Heart left ventricle (tissue), 16 donors: ENCODE measurements around the gene ANKEF1. TPM values are rescaled to one million over a fixed set of nuclear protein-coding genes. Genes with fewer than 3 reads are reported as not detected.
A peak's percentile ranks its signal among the peaks of the same experiment; 100 is the strongest.

ENCODE experiments used
- ATAC-seq, 4 donors: fragments of 200-7000 bp; cut with Tn5 transposase; one replicate each; pipeline ENCODE4 v1.9.1; 2020 to 2022; ENCODE audit warnings: moderate library complexity in 4 of 4, mild to moderate bottlenecking in 3 of 4, moderate number of reproducible peaks in 1 of 4
- DNase-seq, 5 donors: peaks; one replicate each; pipeline ENCODE4 v3.0.0-alpha.2; 2020
- H3K27ac ChIP-seq, 12 donors: fragments of 200-600 bp; sonication (generic) in 4 of 12; one replicate each; pipeline versions ENCODE4 v1.5.0 to v1.8.0; 2016 to 2022; ENCODE audit warnings: mild to moderate bottlenecking in 2 of 12
- H3K27me3 ChIP-seq, 9 donors: fragments of 200-600 bp; sonication (generic) in 2 of 9; one replicate each; pipeline versions ENCODE4 v1.5.1 to v1.8.0; 2016 to 2022; ENCODE audit warnings: mild to moderate bottlenecking in 3 of 9
- H3K36me3 ChIP-seq, 9 donors: fragments of 200-600 bp; sonication (generic) in 2 of 9; one replicate each; pipeline versions ENCODE4 v1.5.0 to v1.8.0; 2018 to 2022; ENCODE audit warnings: mild to moderate bottlenecking in 2 of 9
- H3K4me1 ChIP-seq, 12 donors: fragments of 200-600 bp; sonication (generic) in 4 of 12; one replicate each; pipeline versions ENCODE4 v1.5.0 to v1.8.0; 2016 to 2022; ENCODE audit warnings: mild to moderate bottlenecking in 3 of 12
- H3K4me3 ChIP-seq, 12 donors: fragments of 200-600 bp; sonication (generic) in 4 of 12; one replicate each; pipeline versions ENCODE4 v1.5.0 to v1.8.0; 2017 to 2022; ENCODE audit warnings: mild to moderate bottlenecking in 9 of 12, moderate library complexity in 4 of 12
- H3K9me3 ChIP-seq, 12 donors: fragments of 200-600 bp; sonication (generic) in 4 of 12; one replicate each; pipeline versions ENCODE4 v1.5.0 to v1.8.0; 2016 to 2022; ENCODE audit warnings: mild to moderate bottlenecking in 1 of 12
- POLR2A ChIP-seq, 2 donors: fragments of 450-650 bp; IDR thresholded peaks; one replicate each; pipeline ENCODE4 v1.6.1; 2017; ENCODE audit warnings: antibody characterized with exemption in 2 of 2, mild to moderate bottlenecking in 2 of 2, moderate library complexity in 2 of 2
- WGBS, 4 donors: extraction: QIAGEN DNeasy Blood & Tissue Kit in 2 of 4; methylation state at CpG; one replicate each; pipeline versions ENCODE4 v1.1.5 to v1.1.7; 2013 to 2018; 5-methylcytosine and 5-hydroxymethylcytosine counted together
- intact Hi-C, 10 donors: fragments of 100-400 bp; cut with DNase I; formaldehyde crosslinking; loops; one replicate each; pipeline versions ENCODE4 v1.11.1 to v1.14.2; 2022
- polyA plus RNA-seq, 2 donors: library from polyadenylated mRNA; stranded (reverse); fragments of 200-250 nt; gene quantifications; one replicate each; pipeline ENCODE4 v1.2.3, GENCODE V29; 2013
- total RNA-seq, 9 donors: library from RNA; depleted of rRNA in 2 of 9; stranded (reverse); fragments of >200 nt in 2 of 9; fragmentation: NEBNext Ultra II Directional in 3 of 9; extraction: Animal tissue kit (Norgen Biotek cat#: 25700) in 3 of 9; gene quantifications; one replicate each; pipeline versions ENCODE4 v1.1.0 to v1.2.4, GENCODE V29; 2016 to 2023
- TF ChIP-seq, protein P1 (sequence below), 12 donors: fragments of 200-600 bp; sonication (generic) in 4 of 12; IDR thresholded peaks; one replicate each; pipeline versions ENCODE4 v1.5.0 to v1.8.0; 2018 to 2022; ENCODE audit warnings: antibody characterized with exemption in 12 of 12, mild to moderate bottlenecking in 5 of 12
- donor health status: ischemic (EF 13 %, LVEDD 7.1; RV severe dilation, severe dysfunction).
- donor health status: healthy with polysubstance abuse.
- donor health status: DM: no; HTN: yes; CAD: no.
- donor health status: DM: no; HTN: no; CAD: no.
- donor health status: ischemic (EF 25% LVEDD 6.9; RV normal size, moderate dysfunction).
- donor health status: ischemic (EF 25% LVEDD 5.7; RV mildly dilated, moderate dysfunction).
- donor health status: healthy.
- donor health status: DM: yes; HTN: yes; CAD: no.
- donor health status: ischemic (EF 35%, LVEDD 5.7; RV mildly dilated, moderate dysfunction).
- donor health status: nonischemic (EF 11% LVEDD 7.7; RV severe dilation, severe dysfunction).
- donor health status: DM: yes; HTN: yes; CAD: no.
- donor health status: PGD.
- donor health status: ischemic (EF 29% LVEDD 5.4; RV normal size, mild dysfunction).
- donor health status: nonischemic (EF 23%, LVEDD 6.1; RV moderate dilation, normal function).

The ANKEF1 gene
- total and polyA plus RNA-seq, 11 donors, result 0.27 to 3.1 (median 1.4) TPM

DNA sequence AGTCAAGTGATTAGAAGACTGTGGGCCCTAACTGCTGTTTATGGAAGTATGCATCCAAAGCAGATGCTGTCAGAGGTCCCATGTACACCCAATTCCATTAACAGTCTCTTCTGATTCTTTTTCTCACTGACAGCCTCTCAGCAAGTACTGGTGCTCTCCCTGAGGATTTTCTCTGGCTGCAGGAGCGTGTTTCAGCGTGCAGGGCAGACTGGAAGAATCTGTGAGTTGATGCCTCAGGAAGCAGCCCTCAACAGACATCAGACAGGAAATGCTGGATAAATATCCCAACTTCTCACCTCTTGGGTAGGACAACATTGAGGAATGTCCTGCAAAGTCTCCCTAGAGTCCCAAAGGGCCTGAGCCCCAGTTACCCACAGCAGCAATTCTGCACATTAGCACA is 40.8 kb downstream of the ANKEF1 start:
- Histone ChIP-seq H3K27me3 (peaks cover 0 to 6% (median 0%) of the 10 kb centered on the region in 9 donors), H3K27ac (peak overlapping the region in 3 of 12 donors; percentile 27 to 73 (median 60)), H3K9me3 (no peaks in the 10 kb centered on the region), H3K4me1 (peaks cover 0 to 22% (median 3%) of the 10 kb centered on the region in 12 donors), H3K4me3 (no peak overlapping the region), H3K36me3 (no peaks in the 10 kb centered on the region)
- no peak for TF ChIP-seq POLR2A (IDR thresholded peaks at IDR 0.05)
- TF ChIP-seq, protein P1, sequence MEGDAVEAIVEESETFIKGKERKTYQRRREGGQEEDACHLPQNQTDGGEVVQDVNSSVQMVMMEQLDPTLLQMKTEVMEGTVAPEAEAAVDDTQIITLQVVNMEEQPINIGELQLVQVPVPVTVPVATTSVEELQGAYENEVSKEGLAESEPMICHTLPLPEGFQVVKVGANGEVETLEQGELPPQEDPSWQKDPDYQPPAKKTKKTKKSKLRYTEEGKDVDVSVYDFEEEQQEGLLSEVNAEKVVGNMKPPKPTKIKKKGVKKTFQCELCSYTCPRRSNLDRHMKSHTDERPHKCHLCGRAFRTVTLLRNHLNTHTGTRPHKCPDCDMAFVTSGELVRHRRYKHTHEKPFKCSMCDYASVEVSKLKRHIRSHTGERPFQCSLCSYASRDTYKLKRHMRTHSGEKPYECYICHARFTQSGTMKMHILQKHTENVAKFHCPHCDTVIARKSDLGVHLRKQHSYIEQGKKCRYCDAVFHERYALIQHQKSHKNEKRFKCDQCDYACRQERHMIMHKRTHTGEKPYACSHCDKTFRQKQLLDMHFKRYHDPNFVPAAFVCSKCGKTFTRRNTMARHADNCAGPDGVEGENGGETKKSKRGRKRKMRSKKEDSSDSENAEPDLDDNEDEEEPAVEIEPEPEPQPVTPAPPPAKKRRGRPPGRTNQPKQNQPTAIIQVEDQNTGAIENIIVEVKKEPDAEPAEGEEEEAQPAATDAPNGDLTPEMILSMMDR (IDR thresholded peaks at IDR 0.05), result no peak
- DNase-seq (no peak), ATAC-seq (no peak)
- intact Hi-C loops, result loop anchor here in 2 of 10 donors (5.0 kb wide), 2 partner anchors 57 to 98 kb away; no protein-coding TSS in a partner anchor
- 32 to 63% (median 42%) methylated on average over 2 of the region's 2 CpGs for WGBS, 4 donors

DNA sequence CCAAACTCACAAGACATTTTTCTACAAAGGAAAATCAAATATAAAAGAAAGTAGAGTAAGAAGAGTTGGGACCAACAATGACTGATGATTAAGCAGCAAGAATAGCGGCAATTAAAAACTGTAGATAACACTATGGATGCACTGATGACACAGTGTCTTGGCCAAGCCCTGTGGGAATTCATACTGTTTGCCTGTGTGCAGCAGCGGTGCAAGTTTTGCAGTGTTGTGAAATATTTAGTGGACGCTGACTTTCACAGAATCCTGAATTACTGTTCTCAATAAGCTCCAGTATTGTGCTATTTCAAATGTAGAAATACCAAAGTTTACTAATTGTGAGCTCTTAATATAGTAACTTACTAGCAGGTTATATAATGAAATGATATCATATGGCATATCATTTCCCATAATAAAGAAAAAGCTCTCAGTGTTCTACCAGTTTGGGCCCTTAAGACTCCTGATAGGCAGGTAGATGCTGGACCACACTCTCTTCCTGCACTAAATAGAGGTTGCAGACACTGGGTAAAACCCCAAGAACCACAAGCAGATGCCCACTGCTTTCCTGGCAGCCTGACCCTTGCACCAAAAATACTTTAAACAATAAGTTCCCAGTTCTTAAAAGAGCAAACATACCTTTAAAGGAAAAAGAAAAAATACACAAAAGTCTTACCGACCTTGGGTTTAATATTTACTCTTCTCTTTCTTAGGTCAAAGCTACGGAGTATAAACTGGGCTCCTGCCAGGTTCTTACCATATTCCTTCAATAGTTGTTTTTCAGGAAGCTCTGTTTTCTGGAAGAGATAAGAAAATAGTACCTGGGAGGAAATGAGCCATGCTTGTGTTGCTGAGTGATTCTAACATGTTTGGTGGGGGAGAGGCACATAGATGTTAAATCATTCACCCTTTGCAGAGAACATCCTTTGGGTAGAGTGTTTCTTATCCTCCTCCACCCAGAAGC is 41.6 kb downstream of the ANKEF1 start:
- no peaks in the 10 kb centered on the region for H3K36me3 ChIP-seq
- no peak for TF ChIP-seq POLR2A (IDR thresholded peaks at IDR 0.05)
- TF ChIP-seq, protein P1 (IDR thresholded peaks at IDR 0.05), result no peak
- H3K27ac ChIP-seq, result peak overlapping the region in 7 of 12 donors; percentile 14 to 76 (median 56)
- peak in 3 of 4 donors; percentile 55 to 72 (median 59) for ATAC-seq
- H3K27me3 ChIP-seq, result peaks cover 0 to 6% (median 0%) of the 10 kb centered on the region in 9 donors
- no peak overlapping the region for H3K4me3 ChIP-seq
- intact Hi-C loops, result loop anchor here in 2 of 10 donors (5.0 kb wide), 2 partner anchors 56 to 99 kb away; no protein-coding TSS in a partner anchor
- peaks cover 0 to 22% (median 3%) of the 10 kb centered on the region in 12 donors for H3K4me1 ChIP-seq
- DNase-seq, result no peak
- H3K9me3 ChIP-seq, result no peaks in the 10 kb centered on the region
- 55 to 69% (median 62%) methylated on average over 5 of the region's 5 CpGs for WGBS, 4 donors

DNA sequence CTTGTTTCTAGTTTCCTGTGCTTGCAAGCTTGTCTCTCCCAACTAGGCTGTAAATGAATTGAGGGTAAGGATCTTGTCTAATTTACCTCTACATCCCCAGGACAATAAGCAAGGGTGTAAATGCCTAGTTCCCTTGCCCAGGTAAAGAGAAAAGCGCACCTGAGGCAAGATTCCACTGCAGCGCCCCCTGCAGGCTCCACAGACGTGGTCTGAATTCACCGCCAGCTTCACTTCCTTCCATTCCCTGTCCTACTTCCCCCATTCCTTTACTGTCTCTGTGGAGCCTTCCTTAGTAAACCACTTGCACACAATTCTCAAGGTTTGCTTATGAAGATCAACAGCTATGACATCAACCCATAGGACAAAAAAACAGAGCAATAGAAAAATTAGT is 42.3 kb downstream of the ANKEF1 start:
- Histone ChIP-seq H3K36me3 (no peaks in the 10 kb centered on the region), H3K4me3 (no peak overlapping the region), H3K27ac (peak overlapping the region in 8 of 12 donors; percentile 8 to 76 (median 58)), H3K9me3 (no peaks in the 10 kb centered on the region), H3K4me1 (peaks cover 0 to 22% (median 3%) of the 10 kb centered on the region in 12 donors), H3K27me3 (peaks cover 0 to 6% (median 0%) of the 10 kb centered on the region in 9 donors)
- DNase-seq, result no peak
- no peak for TF ChIP-seq POLR2A (IDR thresholded peaks at IDR 0.05)
- TF ChIP-seq, protein P1 (IDR thresholded peaks at IDR 0.05), result peak in 7 of 12 donors; percentile 2 to 32 (median 16)
- no peak for ATAC-seq
- intact Hi-C loops, result loop anchor here in 2 of 10 donors (5.0 kb wide), 2 partner anchors 55 to 100 kb away; no protein-coding TSS in a partner anchor
- WGBS, 4 donors, result 20 to 29% (median 26%) methylated on average over 4 of the region's 4 CpGs

DNA sequence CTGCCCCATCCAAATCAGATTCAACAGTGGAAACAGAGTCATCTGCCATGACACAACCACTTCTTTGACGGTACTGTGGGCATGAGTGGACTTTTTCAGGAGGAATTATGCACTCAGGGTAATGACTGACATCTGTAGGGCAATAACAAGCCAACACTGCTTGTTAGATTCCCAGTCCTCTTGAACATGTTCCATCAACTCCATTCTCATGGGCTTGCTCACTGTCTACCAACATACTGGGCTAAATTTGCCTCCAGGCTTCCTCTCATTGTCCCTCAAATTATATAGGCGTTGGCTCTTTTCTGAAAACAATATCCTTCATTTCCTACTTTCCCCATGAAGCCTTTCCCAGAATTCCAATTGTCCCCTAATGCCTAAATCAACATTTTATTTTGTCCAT is 43.1 kb downstream of the ANKEF1 start:
- intact Hi-C loops, result loop anchor here in 2 of 10 donors (5.0 kb wide), 2 partner anchors 54 to 101 kb away; no protein-coding TSS in a partner anchor
- DNase-seq (no peak), ATAC-seq (peak in 1 of 4 donors; percentile 26)
- 59 to 71% (median 67%) methylated on average over 2 of the region's 2 CpGs for WGBS, 4 donors
- TF ChIP-seq POLR2A (IDR thresholded peaks at IDR 0.05), result no peak
- TF ChIP-seq, protein P1 (IDR thresholded peaks at IDR 0.05), result no peak
- Histone ChIP-seq H3K27ac (peak overlapping the region in 9 of 12 donors; percentile 6 to 76 (median 57)), H3K4me3 (no peak overlapping the region), H3K36me3 (no peaks in the 10 kb centered on the region), H3K4me1 (peaks cover 0 to 22% (median 3%) of the 10 kb centered on the region in 12 donors), H3K27me3 (peaks cover 0 to 6% (median 0%) of the 10 kb centered on the region in 9 donors), H3K9me3 (no peaks in the 10 kb centered on the region)
